Measurements from ENCODE around the gene TNRC6C. TPM values are rescaled to one million over a fixed set of nuclear protein-coding genes. Genes with fewer than 3 reads are reported as not detected.

TNRC6C gene
- total RNA-seq, 4 donors from 2014 or later, result 6.4 to 20.5 (median 10.5) TPM

DNA sequence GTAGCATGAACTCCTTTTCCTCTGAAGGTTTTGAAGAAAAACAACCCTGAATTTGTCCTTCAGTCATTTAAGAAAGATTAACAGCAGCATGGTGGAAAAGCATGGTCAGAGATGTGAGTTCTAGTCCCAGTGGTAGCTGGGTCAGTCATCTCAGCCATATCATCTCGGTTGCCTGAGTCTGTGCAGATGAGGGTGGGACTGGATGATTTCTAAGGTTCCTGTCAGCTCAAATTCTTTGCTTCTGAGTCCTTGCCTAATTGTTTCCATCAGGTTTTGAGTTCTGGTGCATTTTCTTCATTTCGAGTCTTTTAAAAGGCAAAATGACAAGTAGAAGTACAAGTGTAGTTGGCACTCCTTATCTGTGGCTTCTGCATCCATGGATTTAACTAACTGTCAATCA is 63.9 kb downstream of the TNRC6C start:
- no peak for ATAC-seq (ENCODE audit: low FRiP score)
- DNase-seq (ENCODE audit: low spot score), result no peak
- TF ChIP-seq, protein P1, sequence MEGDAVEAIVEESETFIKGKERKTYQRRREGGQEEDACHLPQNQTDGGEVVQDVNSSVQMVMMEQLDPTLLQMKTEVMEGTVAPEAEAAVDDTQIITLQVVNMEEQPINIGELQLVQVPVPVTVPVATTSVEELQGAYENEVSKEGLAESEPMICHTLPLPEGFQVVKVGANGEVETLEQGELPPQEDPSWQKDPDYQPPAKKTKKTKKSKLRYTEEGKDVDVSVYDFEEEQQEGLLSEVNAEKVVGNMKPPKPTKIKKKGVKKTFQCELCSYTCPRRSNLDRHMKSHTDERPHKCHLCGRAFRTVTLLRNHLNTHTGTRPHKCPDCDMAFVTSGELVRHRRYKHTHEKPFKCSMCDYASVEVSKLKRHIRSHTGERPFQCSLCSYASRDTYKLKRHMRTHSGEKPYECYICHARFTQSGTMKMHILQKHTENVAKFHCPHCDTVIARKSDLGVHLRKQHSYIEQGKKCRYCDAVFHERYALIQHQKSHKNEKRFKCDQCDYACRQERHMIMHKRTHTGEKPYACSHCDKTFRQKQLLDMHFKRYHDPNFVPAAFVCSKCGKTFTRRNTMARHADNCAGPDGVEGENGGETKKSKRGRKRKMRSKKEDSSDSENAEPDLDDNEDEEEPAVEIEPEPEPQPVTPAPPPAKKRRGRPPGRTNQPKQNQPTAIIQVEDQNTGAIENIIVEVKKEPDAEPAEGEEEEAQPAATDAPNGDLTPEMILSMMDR (IDR thresholded peaks at IDR 0.05), result no peak

DNA sequence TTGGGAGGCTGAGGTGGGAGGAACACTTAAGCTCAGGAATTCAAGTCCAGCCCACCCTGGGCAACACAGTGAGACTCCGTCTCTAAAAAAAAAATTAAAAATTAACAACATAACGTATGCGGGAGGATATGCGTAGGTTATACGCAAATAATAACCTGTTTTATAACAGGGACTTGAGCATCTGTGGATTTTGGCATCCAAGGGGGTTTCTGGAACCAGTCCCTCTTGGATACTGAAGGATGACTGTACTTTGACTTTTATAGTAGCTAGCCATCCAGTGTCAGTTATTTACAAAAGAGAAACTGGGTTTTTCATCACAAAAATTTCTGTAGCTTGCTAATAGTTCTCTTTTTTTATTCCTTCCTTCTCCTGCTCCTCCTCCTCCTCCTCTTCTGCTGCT is 64.5 kb downstream of the TNRC6C start:
- DNase-seq (ENCODE audit: low spot score) (no peak), ATAC-seq (ENCODE audit: low FRiP score) (no peak)
- TF ChIP-seq, protein P1 (IDR thresholded peaks at IDR 0.05), result no peak

DNA sequence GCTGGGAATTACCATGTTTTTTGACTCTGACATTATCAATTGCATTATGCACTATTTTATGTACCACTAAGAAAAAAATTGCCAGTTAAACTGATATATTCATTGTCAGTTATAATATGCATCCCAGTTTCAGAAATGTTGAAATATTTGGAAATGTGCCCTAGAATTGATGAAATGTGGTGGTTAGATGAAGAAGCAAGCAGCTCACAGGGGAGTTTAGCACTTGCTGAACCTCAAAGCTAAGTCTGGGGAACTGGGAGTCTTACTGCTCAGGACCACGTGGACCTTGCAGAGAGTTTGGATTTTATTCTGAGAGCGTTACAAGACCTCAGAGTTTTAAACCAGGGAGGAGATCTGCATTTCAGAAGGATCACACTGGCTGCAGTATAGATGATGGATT is 67.9 kb downstream of the TNRC6C start:
- no peak for DNase-seq (ENCODE audit: low spot score)
- TF ChIP-seq, protein P1 (IDR thresholded peaks at IDR 0.05), result no peak
- no peak for ATAC-seq (ENCODE audit: low FRiP score)

DNA sequence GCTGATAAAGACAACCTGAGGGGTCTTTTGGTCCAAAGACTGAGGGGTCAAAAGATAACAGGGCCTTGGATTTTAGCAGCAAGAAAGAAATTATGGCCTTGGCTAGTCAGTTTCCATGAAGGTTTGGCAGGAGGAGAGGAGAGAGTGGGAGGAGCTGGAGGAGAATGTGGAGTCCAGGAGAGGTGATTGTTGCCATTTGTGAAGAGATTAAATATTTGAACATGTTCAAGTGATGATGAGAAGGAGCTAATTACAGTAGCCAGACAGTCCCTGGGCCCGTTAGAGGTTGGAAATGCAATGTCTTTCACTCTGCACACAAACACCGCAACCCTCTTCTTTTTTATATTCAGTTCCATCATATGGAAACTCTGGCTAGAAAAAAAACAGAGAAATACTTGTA is 68.6 kb downstream of the TNRC6C start:
- ATAC-seq (ENCODE audit: low FRiP score), result no peak
- DNase-seq (ENCODE audit: low spot score), result no peak
- TF ChIP-seq, protein P1 (IDR thresholded peaks at IDR 0.05), result no peak

DNA sequence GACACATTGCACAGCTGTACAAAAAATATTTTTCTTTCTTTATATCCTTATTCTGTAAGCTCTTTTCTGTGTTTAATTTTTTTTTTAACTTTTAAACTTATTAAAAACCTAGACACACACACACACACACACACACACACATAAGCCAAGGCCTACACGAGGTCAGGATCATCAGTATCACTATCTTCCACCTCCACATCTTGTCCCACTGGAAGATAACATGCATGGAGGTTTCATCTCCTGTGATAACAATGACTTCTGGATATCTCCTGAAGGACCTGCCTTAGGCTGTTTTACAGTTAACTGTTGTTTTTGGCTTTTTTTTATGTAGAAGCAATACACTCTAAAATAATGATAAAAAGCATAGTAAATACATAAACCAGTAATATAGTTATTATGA is 71.2 kb downstream of the TNRC6C start:
- TF ChIP-seq, protein P1 (IDR thresholded peaks at IDR 0.05), result no peak
- DNase-seq (ENCODE audit: low spot score) (no peak), ATAC-seq (ENCODE audit: low FRiP score) (no peak)

DNA sequence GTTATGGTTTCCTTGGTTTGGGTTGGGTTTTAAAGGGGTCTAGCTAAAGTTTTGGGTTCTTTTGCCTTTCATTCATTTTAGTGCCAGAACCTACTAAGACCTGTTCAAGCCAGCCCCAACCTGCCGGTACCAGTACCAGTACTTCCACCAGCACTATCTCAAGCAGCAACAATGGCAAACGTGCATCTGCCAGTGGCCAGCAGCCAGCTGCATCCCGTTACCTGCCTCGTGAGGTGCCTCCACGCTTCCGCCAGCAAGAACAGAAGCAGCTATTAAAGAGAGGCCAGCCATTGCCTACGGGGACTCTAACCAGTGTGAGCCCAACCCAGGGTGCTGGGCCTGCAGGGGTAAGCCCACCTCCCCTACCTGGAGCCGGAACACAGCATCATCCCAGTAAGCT is 72.9 kb downstream of the TNRC6C start:
- DNase-seq (ENCODE audit: low spot score), result no peak
- no peak for ATAC-seq (ENCODE audit: low FRiP score)
- TF ChIP-seq, protein P1 (IDR thresholded peaks at IDR 0.05), result no peak

DNA sequence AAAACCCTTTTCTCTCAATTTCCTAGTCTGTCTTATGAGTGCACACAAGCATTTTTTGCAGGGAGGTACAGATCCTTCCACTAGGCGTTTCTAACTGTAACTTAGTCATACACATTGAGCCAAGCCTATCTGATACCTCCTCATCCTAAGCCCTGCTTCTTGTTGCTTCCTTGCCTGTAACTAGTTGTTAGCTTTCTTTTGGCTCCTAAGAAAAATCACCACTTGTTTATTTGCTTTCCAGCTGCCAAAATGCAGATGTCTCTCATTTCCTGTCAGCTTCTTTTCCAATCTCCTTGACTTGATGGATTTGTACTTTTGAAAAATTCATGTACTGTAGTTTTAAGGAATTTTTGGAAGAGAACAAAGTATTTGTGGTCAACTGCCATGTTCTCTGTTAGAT is 73.7 kb downstream of the TNRC6C start:
- TF ChIP-seq, protein P1 (IDR thresholded peaks at IDR 0.05), result no peak
- DNase-seq (ENCODE audit: low spot score) (no peak), ATAC-seq (ENCODE audit: low FRiP score) (no peak)

Measured in omental fat pad (tissue), 4 donors.